Natural killer cell (primary cell): Measurements from ENCODE around the gene FKBP8. TPM values are rescaled to one million over a fixed set of nuclear protein-coding genes. Genes with fewer than 3 reads are reported as not detected.

Experiments used
- ATAC-seq, 3 donors: fragments of 150-1000 bp in 2 of 3; fragments of 200-7000 bp in 1 of 3; cut with Tn5 transposase; 1 replicate in 1 of 3; 2 replicates in 2 of 3; pipeline ENCODE4 v1.10.0; 2021; ENCODE audit warnings: mild to moderate bottlenecking in 2 of 3, moderate library complexity in 2 of 3
- DNase-seq, 2 donors: peaks; one replicate each; pipeline versions ENCODE4 v3.0.0 to v3.0.0-alpha.2; 2013 to 2021; ENCODE audit warnings: mixed read lengths in 1 of 2
- H3K27ac ChIP-seq: one replicate; pipeline ENCODE4 v1.5.1; 2013; ENCODE audit warnings: mild to moderate bottlenecking, low read length
- H3K27me3 ChIP-seq: one replicate; pipeline ENCODE4 v1.6.1; 2013; ENCODE audit warnings: low read length; ENCODE audit not compliant: control insufficient read depth, insufficient read depth
- H3K36me3 ChIP-seq: one replicate; pipeline ENCODE4 v1.6.1; 2013; ENCODE audit warnings: low read length; ENCODE audit not compliant: control insufficient read depth, insufficient read depth
- H3K4me1 ChIP-seq: one replicate; pipeline ENCODE4 v1.6.1; 2013; ENCODE audit warnings: low read length; ENCODE audit not compliant: control insufficient read depth, insufficient read depth
- H3K4me3 ChIP-seq: one replicate; pipeline ENCODE4 v1.5.1; 2013; ENCODE audit warnings: low read length
- H3K9me3 ChIP-seq: one replicate; pipeline ENCODE4 v1.6.1; 2013; ENCODE audit warnings: low read length; ENCODE audit not compliant: control insufficient read depth, insufficient read depth
- H3K27ac Mint-ChIP-seq, 2 donors: one replicate each; pipeline ENCODE4 v1.8.0; 2022; ENCODE audit warnings: mild to moderate bottlenecking in 2 of 2, mixed read lengths in 2 of 2, moderate library complexity in 1 of 2
- H3K27me3 Mint-ChIP-seq, 2 donors: one replicate each; pipeline ENCODE4 v1.8.0; 2022; ENCODE audit warnings: low read depth in 2 of 2, mixed read lengths in 2 of 2
- H3K36me3 Mint-ChIP-seq: one replicate; pipeline ENCODE4 v1.8.0; 2022; ENCODE audit warnings: mixed read lengths
- H3K4me1 Mint-ChIP-seq, 2 donors: one replicate each; pipeline ENCODE4 v1.8.0; 2022; ENCODE audit warnings: mixed read lengths in 2 of 2
- H3K4me3 Mint-ChIP-seq: one replicate; pipeline ENCODE4 v1.8.0; 2022; ENCODE audit warnings: mild to moderate bottlenecking, moderate library complexity, mixed read lengths
- H3K9me3 Mint-ChIP-seq, 2 donors: one replicate each; pipeline ENCODE4 v1.8.0; 2022; ENCODE audit warnings: mixed read lengths in 2 of 2
- CTCF ChIP-seq: fragments of 200-600 bp; IDR thresholded peaks from one replicate; pipeline ENCODE4 v1.8.0; 2022; ENCODE audit warnings: antibody characterized with exemption
- WGBS: methylation state at CpG from one replicate; pipeline ENCODE4 v1.1.7; 2013; ENCODE audit warnings: missing lambda C conversion rate; ENCODE audit not compliant: insufficient coverage; 5-methylcytosine and 5-hydroxymethylcytosine counted together
- intact Hi-C: fragments of 100-400 bp; cut with micrococcal nuclease; formaldehyde crosslinking; loops from one replicate; pipeline ENCODE4 v1.14.2; 2022
- total RNA-seq, 4 donors: library from RNA; stranded (reverse); fragments of 120-200 nt in 1 of 4; gene quantifications; one replicate each; pipeline versions ENCODE4 v1.2.3 to v1.2.4, GENCODE V29; 2013 to 2022

FKBP8 gene
- total RNA-seq, 3 donors from 2014 or later (not counting 1 experiment from before 2014, with no cell fraction given): 149 to 179 (median 162) TPM

GRCh38 chr19:18580311-18580710 lies 36.9 kb upstream of the FKBP8 start:
- Histone ChIP-seq H3K4me1 (no peaks in the 10 kb centered on the region), H3K27ac (no peak overlapping the region), H3K27me3 (no peaks in the 10 kb centered on the region), H3K4me3 (no peak overlapping the region), H3K9me3 (no peaks in the 10 kb centered on the region), H3K36me3 (peaks cover 10% of the 10 kb centered on the region)
- no peaks in the 10 kb centered on the region for H3K9me3 Mint-ChIP-seq
- no peak for TF ChIP-seq CTCF
- 81% methylated on average over 7 of the region's 7 CpGs for WGBS
- ATAC-seq (no peak), DNase-seq (no peak)
- intact Hi-C loops: no loop called here
- H3K4me3 Mint-ChIP-seq: no peak overlapping the region
- H3K27ac Mint-ChIP-seq: no peak overlapping the region
- peaks cover 0 to 4% of the 10 kb centered on the region in 2 donors for H3K27me3 Mint-ChIP-seq
- H3K4me1 Mint-ChIP-seq: peaks cover 0 to under 1% of the 10 kb centered on the region in 2 donors
- no peaks in the 10 kb centered on the region for H3K36me3 Mint-ChIP-seq

GRCh38 chr19:18577365-18577914 lies 34.1 kb upstream of the FKBP8 start:
- no peaks in the 10 kb centered on the region for H3K27me3 ChIP-seq
- peaks cover 27% of the 10 kb centered on the region for H3K36me3 ChIP-seq
- no peak for DNase-seq
- no peak for TF ChIP-seq CTCF
- no peak for ATAC-seq
- WGBS: 95% methylated on average over 21 of the region's 21 CpGs
- no peak overlapping the region for H3K27ac Mint-ChIP-seq
- H3K9me3 Mint-ChIP-seq: no peaks in the 10 kb centered on the region
- intact Hi-C loops: no loop called here
- no peaks in the 10 kb centered on the region for H3K36me3 Mint-ChIP-seq
- H3K4me3 Mint-ChIP-seq: no peak overlapping the region
- no peak overlapping the region for H3K4me3 ChIP-seq
- H3K4me1 ChIP-seq: peaks cover 12% of the 10 kb centered on the region
- H3K9me3 ChIP-seq: no peaks in the 10 kb centered on the region
- no peak overlapping the region for H3K27ac ChIP-seq
- H3K4me1 Mint-ChIP-seq: peaks cover 6 to 13% of the 10 kb centered on the region in 2 donors
- H3K27me3 Mint-ChIP-seq: no peaks in the 10 kb centered on the region

- Mint-ChIP-seq H3K4me3 (no peak overlapping the region), H3K27me3 (no peaks in the 10 kb centered on the region), H3K27ac (no peak overlapping the region), H3K9me3 (no peaks in the 10 kb centered on the region), H3K4me1 (peaks cover 16 to 23% of the 10 kb centered on the region in 2 donors), H3K36me3 (no peaks in the 10 kb centered on the region)
- TF ChIP-seq CTCF: no peak
- Histone ChIP-seq H3K9me3 (no peaks in the 10 kb centered on the region), H3K4me3 (no peak overlapping the region), H3K27ac (no peak overlapping the region), H3K36me3 (peaks cover 27% of the 10 kb centered on the region), H3K27me3 (no peaks in the 10 kb centered on the region), H3K4me1 (peaks cover 18% of the 10 kb centered on the region)
- intact Hi-C loops: no loop called here
- 95% methylated on average over 8 of the region's 8 CpGs for WGBS
- ATAC-seq (no peak), DNase-seq (no peak)
Measured at GRCh38 chr19:18576383-18576782, 33.0 kb upstream of the FKBP8 start.

- no peak for ATAC-seq
- H3K4me1 Mint-ChIP-seq: peaks cover 19 to 26% of the 10 kb centered on the region in 2 donors
- H3K27ac Mint-ChIP-seq: peak overlapping the region in 1 of 2 donors; percentile 16
- no peaks in the 10 kb centered on the region for H3K36me3 Mint-ChIP-seq
- TF ChIP-seq CTCF: no peak
- no peaks in the 10 kb centered on the region for H3K27me3 Mint-ChIP-seq
- no peak overlapping the region for H3K4me3 ChIP-seq
- H3K27me3 ChIP-seq: no peaks in the 10 kb centered on the region
- intact Hi-C loops: no loop called here
- peaks cover 27% of the 10 kb centered on the region for H3K36me3 ChIP-seq
- no peaks in the 10 kb centered on the region for H3K9me3 Mint-ChIP-seq
- peaks cover 26% of the 10 kb centered on the region for H3K4me1 ChIP-seq
- H3K4me3 Mint-ChIP-seq: no peak overlapping the region
- no peak for DNase-seq
- 96% methylated on average over 18 of the region's 18 CpGs for WGBS
- H3K9me3 ChIP-seq: no peaks in the 10 kb centered on the region
- no peak overlapping the region for H3K27ac ChIP-seq
Measured at GRCh38 chr19:18574691-18575291, 31.4 kb upstream of the FKBP8 start.
